ENCODE data around the gene MAD1L1.

MAD1L1 gene

DNA sequence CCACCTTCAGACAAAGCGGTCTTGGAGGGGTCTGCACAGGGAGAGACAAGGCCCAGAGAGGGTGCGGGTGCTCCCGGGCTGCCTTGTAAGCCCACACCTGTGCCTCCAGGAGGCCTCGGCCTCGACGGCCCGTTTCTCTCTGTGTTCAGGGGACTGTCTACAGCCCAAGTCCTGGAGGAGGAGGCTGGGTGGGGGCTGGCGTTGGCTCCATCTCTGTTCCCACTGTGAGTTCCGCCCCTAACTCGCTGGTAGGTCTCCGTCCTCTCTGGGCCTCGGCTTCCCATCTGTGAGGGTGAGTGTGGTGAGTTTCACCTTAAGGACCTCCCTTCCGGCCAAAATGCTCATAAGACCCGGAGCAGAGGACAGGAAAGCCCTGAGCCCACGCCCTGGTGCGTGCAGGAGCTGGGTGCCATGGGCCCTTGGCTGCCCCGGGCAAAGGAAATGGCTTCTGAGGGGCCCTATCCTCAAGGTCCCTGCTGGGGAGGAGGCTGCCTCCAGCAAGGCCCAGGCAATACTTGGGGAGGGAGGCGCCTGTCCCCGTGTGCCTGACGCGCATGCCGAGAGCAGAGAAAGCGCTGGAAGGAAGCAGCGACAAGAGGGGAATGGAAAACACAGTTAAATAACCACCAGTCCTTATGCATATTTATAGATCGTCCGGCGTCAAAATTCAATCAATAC, 285.8 kb downstream of the MAD1L1 start:
- Histone ChIP-seq H3K36me3 (ENCODE audit: insufficient read depth, low read length) (peaks cover 14% of the 10 kb centered on the region), H3K27ac (ENCODE audit: low read length) (no peak overlapping the region), H3K9me3 (ENCODE audit: insufficient read depth, low read length, severe bottlenecking) (no peaks in the 10 kb centered on the region), H4K20me1 (ENCODE audit: insufficient read depth, low read length) (peaks cover 36% of the 10 kb centered on the region), H2AFZ (ENCODE audit: low read depth, low read length) (no peak overlapping the region), H3K4me1 (ENCODE audit: insufficient read depth, low read length) (peaks cover 29% of the 10 kb centered on the region), H3K4me3 (ENCODE audit: low read depth in 1 of 2, low read length in 2 of 2) (no peak overlapping the region), H3K27me3 (ENCODE audit: insufficient read depth, low read length, poor library complexity) (no peaks in the 10 kb centered on the region), H3K9ac (ENCODE audit: low read depth, low read length) (no peak overlapping the region), H3K4me2 (ENCODE audit: insufficient read depth, low read length) (no peak overlapping the region), H3K79me2 (ENCODE audit: insufficient read depth, low read length) (no peaks in the 10 kb centered on the region)
- ATAC-seq (ENCODE audit: insufficient read depth, low read depth) (no peak), DNase-seq (no peak)
- TF ChIP-seq CTCF (IDR thresholded peaks at IDR 0.05; ENCODE audit: borderline replicate concordance, extremely low read depth, low read length, poor library complexity, severe bottlenecking), result no peak
- TF ChIP-seq EZH2 (IDR thresholded peaks at IDR 0.05; ENCODE audit: borderline replicate concordance, low read depth, low read length, severe bottlenecking), result no peak

DNA sequence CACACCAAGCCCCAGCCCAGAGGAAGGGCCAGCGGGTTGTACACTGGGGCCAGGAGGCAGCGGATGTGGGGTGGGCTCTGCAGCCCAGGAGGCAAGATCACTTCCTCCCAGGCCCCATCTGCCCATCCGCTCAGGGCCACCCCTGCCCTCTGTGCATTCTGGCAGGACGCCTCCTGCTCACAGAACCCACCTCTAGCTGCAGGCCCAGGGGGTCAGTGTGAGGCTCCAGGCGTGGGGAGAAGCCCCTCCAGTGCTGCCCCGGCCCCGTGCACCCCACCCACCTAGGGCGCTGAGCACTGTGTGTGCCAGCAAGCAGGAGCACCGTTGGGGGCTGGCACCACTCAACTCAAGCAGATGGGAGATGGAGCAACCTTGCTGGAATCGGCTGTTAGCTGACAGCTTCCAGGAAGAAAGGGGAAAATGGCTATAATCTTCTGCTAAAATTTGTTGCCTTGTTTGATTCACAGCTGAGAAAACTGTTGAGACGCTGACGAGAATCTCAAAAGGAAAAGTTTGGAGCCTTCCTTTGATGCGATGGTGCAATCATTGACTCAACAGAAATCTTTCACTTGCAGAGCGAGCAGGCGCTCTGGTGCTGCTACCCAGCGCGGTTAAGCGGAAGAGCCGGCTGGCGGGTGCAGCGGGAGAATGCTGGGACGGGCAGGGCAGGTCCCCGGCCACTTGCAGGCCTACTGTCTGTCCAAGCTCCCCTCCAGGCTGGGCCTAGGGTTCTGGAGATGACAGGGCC, 286.5 kb downstream of the MAD1L1 start:
- no peak overlapping the region for H3K27ac ChIP-seq (ENCODE audit: low read length)
- H3K36me3 ChIP-seq (ENCODE audit: insufficient read depth, low read length), result peaks cover 10% of the 10 kb centered on the region
- no peaks in the 10 kb centered on the region for H3K9me3 ChIP-seq (ENCODE audit: insufficient read depth, low read length, severe bottlenecking)
- H3K9ac ChIP-seq (ENCODE audit: low read depth, low read length), result no peak overlapping the region
- DNase-seq, result no peak
- TF ChIP-seq EZH2 (IDR thresholded peaks at IDR 0.05; ENCODE audit: borderline replicate concordance, low read depth, low read length, severe bottlenecking), result no peak
- TF ChIP-seq CTCF (IDR thresholded peaks at IDR 0.05; ENCODE audit: borderline replicate concordance, extremely low read depth, low read length, poor library complexity, severe bottlenecking), result no peak
- no peak overlapping the region for H2AFZ ChIP-seq (ENCODE audit: low read depth, low read length)
- peaks cover 36% of the 10 kb centered on the region for H3K4me1 ChIP-seq (ENCODE audit: insufficient read depth, low read length)
- no peaks in the 10 kb centered on the region for H3K27me3 ChIP-seq (ENCODE audit: insufficient read depth, low read length, poor library complexity)
- peaks cover 33% of the 10 kb centered on the region for H4K20me1 ChIP-seq (ENCODE audit: insufficient read depth, low read length)
- H3K79me2 ChIP-seq (ENCODE audit: insufficient read depth, low read length), result no peaks in the 10 kb centered on the region
- no peak overlapping the region for H3K4me2 ChIP-seq (ENCODE audit: insufficient read depth, low read length)
- ATAC-seq (ENCODE audit: insufficient read depth, low read depth), result no peak
- H3K4me3 ChIP-seq (ENCODE audit: low read depth in 1 of 2, low read length in 2 of 2), result no peak overlapping the region

DNA sequence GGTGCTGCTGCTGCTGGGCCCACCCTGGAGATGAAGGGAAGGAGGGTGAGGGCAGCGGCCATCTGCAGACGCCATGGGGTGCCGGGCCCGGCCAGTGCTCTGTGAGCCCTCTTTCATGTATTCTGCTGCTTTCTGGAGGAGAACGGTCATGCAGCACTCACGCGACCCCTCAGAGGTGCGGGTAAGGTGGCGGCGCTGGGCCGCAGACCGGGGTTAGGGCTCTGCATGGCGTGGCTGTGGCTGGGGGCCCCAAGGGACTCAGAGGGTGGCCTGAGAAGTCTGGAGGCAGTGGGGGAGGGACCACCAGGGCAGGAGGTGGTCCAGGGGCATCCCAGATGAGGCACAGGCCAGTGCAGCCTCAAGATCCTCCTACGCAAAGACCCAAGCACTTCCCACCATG, 287.2 kb downstream of the MAD1L1 start:
- DNase-seq, result no peak
- Histone ChIP-seq H3K9ac (ENCODE audit: low read depth, low read length) (no peak overlapping the region), H2AFZ (ENCODE audit: low read depth, low read length) (no peak overlapping the region), H3K79me2 (ENCODE audit: insufficient read depth, low read length) (no peaks in the 10 kb centered on the region), H3K9me3 (ENCODE audit: insufficient read depth, low read length, severe bottlenecking) (no peaks in the 10 kb centered on the region), H3K4me3 (ENCODE audit: low read depth in 1 of 2, low read length in 2 of 2) (no peak overlapping the region), H3K36me3 (ENCODE audit: insufficient read depth, low read length) (peaks cover 7% of the 10 kb centered on the region), H4K20me1 (ENCODE audit: insufficient read depth, low read length) (peaks cover 27% of the 10 kb centered on the region), H3K27me3 (ENCODE audit: insufficient read depth, low read length, poor library complexity) (no peaks in the 10 kb centered on the region), H3K27ac (ENCODE audit: low read length) (no peak overlapping the region), H3K4me1 (ENCODE audit: insufficient read depth, low read length) (peaks cover 43% of the 10 kb centered on the region), H3K4me2 (ENCODE audit: insufficient read depth, low read length) (no peak overlapping the region)
- TF ChIP-seq CTCF (IDR thresholded peaks at IDR 0.05; ENCODE audit: borderline replicate concordance, extremely low read depth, low read length, poor library complexity, severe bottlenecking) (no peak), EZH2 (IDR thresholded peaks at IDR 0.05; ENCODE audit: borderline replicate concordance, low read depth, low read length, severe bottlenecking) (no peak)
- ATAC-seq (ENCODE audit: insufficient read depth, low read depth), result no peak

All from DND-41 (cell line).